GM21360 (cell line): ENCODE measurements around the gene CD300A.
A peak's percentile ranks its signal among the peaks of the same experiment; 100 is the strongest.
"Not testable (repeated sequence)": the region's sequence is repeated elsewhere in the genome, so short reads cannot be mapped to it uniquely, and the experiment has no call there.

Source experiments
- ATAC-seq: cut with Tn5 transposase; IDR thresholded peaks from one replicate; pipeline ENCODE4 v1.9.1; 2021; ENCODE audit warnings: mild to moderate bottlenecking, moderate library complexity; ENCODE audit not compliant: unreplicated experiment

Gene CD300A

GRCh38 chr17:74516561-74517328 is 50.3 kb downstream of the CD300A start:
- no peak for ATAC-seq

- not testable (repeated sequence) for ATAC-seq
Observed at GRCh38 chr17:74518413-74518981, 52.1 kb downstream of the CD300A start.

- ATAC-seq: no peak
Observed at GRCh38 chr17:74520016-74520434, 53.6 kb downstream of the CD300A start.

GRCh38 chr17:74520790-74521480 is 54.5 kb downstream of the CD300A start:
- ATAC-seq: no peak

- ATAC-seq: no peak
Observed at GRCh38 chr17:74521701-74522201, 55.3 kb downstream of the CD300A start.

GRCh38 chr17:74522381-74523105 is 56.1 kb downstream of the CD300A start:
- ATAC-seq: no peak

GRCh38 chr17:74523308-74523707 is 56.9 kb downstream of the CD300A start:
- no peak for ATAC-seq

- no peak for ATAC-seq
Observed at GRCh38 chr17:74524653-74525464, 58.4 kb downstream of the CD300A start.

- no peak for ATAC-seq
Observed at GRCh38 chr17:74525465-74525725, 59.0 kb downstream of the CD300A start.

- no peak for ATAC-seq
Observed at GRCh38 chr17:74525781-74526288, 59.4 kb downstream of the CD300A start.

GRCh38 chr17:74526681-74527080 is 60.2 kb downstream of the CD300A start:
- ATAC-seq: no peak

- ATAC-seq: no peak
Observed at GRCh38 chr17:74527081-74527480, 60.6 kb downstream of the CD300A start.

GRCh38 chr17:74527756-74528155 is 61.3 kb downstream of the CD300A start:
- no peak for ATAC-seq

- peak; percentile 83 for ATAC-seq
Observed at GRCh38 chr17:74528491-74529199, 62.2 kb downstream of the CD300A start.

- ATAC-seq: no peak
Observed at GRCh38 chr17:74529243-74529642, 62.8 kb downstream of the CD300A start.

- no peak for ATAC-seq
Observed at GRCh38 chr17:74530831-74531150, 64.4 kb downstream of the CD300A start.

GRCh38 chr17:74531231-74531761 is 64.9 kb downstream of the CD300A start, which contains the start of gene CD300LB:
TSS of gene CD300LB (minus strand) at chr17:74531475. CDS start at chr17:74531350, 125 bp downstream.
- ATAC-seq: no peak

GRCh38 chr17:74532115-74532514 is 65.7 kb downstream of the CD300A start:
- ATAC-seq: no peak
